ENCODE results near the gene KIF26B.
A peak's percentile ranks its signal among the peaks of the same experiment; 100 is the strongest.

KIF26B gene

DNA sequence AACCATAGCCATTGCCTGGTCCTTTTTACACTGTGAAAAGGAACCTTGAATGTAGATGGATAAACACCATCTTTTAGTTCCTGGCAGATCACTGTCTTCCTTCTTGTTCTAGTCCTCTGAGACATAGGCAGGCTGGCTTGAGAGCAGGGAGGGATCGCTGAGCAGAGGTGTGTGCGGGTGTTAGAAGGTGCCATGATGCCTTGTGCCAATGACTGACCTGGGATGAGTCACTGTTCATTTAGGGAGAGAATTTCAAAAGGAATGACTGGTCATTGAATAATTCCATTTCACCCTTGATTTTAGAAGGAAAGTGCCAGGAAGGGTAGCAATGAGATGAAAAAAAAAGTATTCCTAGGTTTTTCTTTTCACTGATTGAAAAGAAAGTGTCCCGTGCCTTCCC lies 383.9 kb downstream of the KIF26B start:
- DNase-seq = peak; percentile 11

DNA sequence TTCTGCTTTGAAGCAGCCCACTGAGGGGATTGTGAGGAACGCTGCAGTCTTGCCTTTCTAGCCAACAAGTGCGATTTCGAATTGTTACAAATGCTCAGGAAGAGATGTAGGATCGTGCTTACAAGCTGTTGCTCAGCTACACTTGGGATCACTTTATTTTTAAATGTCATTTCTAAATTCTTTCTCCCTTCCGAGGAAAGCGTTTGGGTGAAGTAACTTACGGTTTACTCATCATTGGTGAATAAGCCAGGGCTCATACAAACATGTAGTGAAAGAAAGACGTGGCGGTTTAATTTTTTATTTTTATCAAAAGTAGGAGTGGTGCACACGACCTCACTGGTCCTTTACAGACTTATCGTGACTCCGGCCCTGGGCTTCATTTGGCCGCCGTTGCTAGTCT lies 386.6 kb downstream of the KIF26B start:
- DNase-seq = peak; percentile 47

GRCh38 chr1:245542365-245542764 lies 387.6 kb downstream of the KIF26B start:
- no peak for DNase-seq

DNA sequence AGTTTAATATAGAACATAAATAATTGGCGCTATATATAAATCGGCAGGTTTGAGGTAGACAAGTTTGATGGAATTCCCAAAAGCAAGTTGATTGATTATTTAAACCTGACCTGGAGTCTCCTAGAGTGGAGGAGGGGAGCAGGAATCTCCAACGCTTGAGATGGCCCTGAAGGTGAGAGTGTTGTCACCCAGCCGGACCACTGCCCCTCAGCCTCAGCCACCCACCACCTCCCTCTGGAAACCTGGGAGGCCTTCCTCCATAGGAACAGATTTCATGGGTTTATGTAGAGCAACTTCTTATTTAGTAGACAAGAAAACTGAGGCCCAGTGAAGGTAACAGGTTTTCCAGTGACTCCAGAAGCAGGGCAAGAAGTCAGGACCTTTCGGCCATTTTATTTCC lies 389.5 kb downstream of the KIF26B start:
- DNase-seq = no peak

- DNase-seq = no peak
These were observed 392.1 kb downstream of the KIF26B start for GRCh38 chr1:245546875-245547274.

- DNase-seq = peak; percentile 7
These were observed 395.4 kb downstream of the KIF26B start for GRCh38 chr1:245549996-245550719.

GRCh38 chr1:245550720-245551043 lies 395.9 kb downstream of the KIF26B start:
- DNase-seq = no peak

GRCh38 chr1:245551536-245551935 lies 396.8 kb downstream of the KIF26B start:
- DNase-seq = no peak

- DNase-seq = peak; percentile 60
These were observed 397.5 kb downstream of the KIF26B start for GRCh38 chr1:245552331-245552730.

DNA sequence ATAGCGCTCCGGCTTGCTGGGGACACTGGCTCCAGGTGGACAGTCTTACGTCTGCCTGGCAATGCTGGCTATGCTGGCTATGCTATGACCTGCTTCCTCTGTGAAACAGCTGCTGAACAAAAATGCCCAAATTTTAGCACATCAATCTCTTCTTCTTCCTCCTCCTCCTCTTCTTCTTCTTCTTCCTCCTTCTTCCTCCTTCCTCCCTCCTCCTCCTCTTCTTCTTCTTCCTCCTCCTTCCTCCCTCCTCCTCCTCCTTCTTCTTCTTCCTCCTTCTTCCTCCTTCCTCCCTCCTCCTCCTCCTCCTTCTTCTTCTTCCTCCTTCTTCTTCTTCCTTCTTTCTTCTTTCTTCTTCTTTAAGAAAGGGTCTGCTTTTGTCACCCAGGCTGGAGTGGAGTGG lies 401.3 kb downstream of the KIF26B start:
- no peak for DNase-seq

DNA sequence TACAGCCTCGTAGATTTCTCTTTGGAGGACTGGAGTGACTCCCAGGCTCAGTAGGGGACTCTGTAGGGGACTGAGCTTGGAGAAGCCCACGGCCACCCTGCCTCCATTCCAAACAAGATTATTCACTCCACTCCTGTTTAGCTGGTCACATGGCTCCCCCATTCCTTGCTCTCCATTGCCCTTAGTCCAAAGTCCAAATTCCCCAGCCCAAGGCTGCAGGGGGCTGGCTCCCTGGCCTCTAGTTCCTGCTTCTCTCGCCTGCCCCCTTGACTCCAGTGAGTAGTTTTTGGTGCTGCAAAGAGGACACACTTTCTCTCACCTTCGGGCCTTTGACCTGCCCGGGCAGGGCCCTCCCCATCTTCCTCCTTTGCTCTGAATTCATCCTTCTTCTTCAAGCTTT lies 403.3 kb downstream of the KIF26B start:
- DNase-seq = no peak

DNA sequence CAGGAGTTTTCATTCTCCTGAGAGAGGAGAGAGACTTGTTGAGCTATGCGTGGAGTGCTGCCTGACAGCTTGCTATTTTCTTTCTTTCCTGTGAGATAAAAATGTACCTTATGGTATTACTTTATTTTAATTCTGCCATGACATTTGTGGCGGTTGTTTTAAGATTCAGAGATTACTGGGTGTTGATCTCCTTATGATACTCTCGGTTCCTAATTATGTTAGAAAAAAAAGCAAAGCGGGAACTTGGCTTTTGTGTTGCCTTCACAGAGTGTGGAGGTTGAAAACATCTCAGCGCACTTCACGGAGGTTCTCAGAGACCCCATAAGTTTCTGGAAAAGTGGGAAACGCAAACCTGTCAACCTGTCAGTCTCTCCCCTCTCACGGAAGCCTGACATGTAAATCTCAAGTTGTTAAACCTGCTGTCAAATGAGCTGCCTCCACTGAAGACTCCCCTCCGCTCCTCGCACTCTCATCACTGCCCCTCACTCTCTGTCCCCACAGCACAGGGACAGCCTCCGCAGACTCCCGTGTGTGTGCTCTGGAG lies 405.6 kb downstream of the KIF26B start:
- DNase-seq = no peak

DNA sequence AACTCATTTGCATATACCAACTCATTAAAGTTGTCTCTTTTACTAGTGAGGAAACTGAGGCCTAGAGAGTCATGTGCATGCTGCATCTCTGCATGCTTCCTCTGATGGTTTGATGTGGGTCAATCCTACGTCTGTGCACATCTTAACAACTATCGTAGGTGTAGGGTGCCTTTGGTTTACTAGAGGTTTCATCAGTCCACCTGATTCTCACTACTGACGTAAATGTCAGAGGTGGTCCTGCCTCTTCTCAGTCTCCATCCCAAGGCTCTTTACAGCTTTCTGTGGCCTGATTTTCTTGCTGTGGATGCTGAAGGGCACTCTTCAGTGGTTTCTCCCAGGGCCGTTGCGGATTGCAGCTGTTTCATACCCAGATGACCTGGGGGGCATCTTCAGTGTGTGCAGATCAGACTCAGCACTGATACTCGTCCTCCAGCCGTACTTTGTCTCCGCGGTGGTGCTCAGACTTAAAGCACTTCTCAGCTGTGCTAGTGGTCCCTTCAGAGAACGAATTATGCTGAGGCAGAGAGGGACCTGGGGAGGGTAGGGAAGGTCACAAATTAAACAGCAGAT lies 407.0 kb downstream of the KIF26B start:
- no peak for DNase-seq

DNA sequence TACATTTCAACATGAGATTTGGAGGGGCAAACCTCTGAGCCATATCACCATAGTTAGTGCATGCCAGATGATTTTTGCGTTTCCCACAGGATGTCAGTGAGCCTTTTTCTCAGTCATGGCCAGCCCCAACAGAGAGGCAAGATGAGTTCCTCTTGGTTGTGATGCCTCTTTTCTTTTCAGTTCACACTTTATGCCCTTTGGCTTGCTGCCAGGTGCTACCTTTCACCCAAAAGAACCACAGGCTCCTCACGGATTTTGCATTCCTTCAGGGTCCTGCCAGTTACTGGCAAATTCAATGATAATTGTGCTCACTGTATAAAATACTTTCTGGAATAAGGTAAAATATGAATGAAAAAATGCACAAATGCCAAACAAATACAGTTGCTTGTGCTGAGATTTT lies 411.3 kb downstream of the KIF26B start:
- no peak for DNase-seq

GRCh38 chr1:245566952-245567351 lies 412.2 kb downstream of the KIF26B start:
- DNase-seq = peak; percentile 51

- DNase-seq = no peak
These were observed 417.1 kb downstream of the KIF26B start for GRCh38 chr1:245571815-245572294.

DNA sequence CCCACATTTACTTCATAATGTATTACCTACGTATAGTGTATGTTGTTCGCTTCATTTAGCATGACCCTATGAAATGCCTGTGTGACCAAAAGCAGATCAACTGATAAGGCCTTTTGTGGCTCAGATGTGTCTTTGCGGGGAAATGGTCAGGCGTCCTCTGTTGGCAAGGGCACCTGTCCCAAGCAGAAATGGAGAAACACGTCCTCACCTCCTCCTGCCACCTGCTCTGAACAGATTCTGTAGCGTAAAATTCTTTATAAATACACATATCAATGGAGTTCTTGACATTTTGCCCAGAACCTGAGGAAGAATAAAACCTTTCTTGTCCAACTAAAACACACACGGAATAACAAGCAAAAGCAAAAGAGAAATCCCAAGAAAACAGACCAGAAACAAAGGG lies 417.9 kb downstream of the KIF26B start:
- DNase-seq = no peak

DNA sequence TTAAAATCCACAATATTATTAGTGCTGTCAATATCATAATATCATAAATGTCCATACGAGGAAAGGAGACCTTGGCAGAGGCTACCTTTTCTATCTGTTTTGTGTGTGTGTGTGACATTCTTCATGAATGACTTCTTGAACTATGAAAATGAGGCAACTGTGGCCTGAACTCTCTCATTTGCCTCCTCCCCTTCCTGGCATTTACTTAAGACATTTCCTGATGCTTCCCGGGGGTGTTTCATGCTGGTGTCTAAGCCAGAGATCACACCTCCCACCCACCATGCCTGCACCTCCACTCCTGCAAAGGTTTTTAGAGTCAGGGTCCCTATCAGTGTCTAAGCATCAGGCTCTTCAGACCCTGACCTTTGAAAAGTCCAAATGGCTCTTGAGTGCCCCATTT lies 420.9 kb downstream of the KIF26B start:
- peak; percentile 49 for DNase-seq

GRCh38 chr1:245576323-245576722 lies 421.5 kb downstream of the KIF26B start:
- no peak for DNase-seq

DNA sequence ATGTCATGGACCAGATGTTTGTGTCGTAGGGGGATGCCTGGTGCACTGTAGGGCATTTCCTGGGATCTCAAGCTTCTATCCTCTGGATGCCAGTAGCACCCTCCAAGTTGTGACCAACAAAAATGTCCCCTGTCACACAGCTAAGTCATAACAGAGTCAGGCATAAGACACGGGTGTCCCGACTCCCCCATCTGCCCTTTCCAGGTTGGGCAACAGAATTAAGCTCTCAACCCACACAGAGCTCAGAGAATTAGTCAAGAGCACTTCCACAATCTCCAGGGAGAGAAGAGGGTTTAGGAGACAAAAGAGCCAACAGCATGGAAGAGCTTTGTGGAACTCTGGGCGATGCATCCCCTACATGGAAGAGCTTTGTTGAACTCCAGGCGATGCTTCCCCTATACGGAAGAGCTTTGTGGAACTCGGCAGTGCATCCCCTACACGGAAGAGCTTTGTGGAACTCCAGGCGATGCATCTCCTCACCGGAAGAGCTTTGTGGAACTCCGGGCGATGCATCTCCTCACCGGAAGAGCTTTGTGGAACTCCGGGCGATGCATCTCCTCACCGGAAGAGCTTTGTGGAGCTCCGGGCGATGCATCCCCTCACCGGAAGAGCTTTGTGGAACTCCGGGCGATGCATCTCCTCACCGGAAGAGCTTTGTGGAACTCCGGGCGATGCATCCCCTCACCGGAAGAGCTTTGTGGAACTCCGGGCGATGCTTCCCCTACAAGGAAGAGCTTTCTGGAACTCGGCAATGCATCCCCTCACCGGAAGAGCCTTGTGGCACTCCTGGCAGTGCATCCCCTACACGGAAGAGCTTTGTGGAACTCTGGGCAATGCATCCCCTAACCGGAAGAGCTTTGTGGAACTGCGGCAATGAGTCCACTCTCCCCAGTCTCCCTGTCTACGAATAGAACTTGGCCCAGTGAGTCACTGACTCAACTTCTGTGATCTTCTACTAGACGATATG lies 422.7 kb downstream of the KIF26B start:
- DNase-seq = no peak

DNA sequence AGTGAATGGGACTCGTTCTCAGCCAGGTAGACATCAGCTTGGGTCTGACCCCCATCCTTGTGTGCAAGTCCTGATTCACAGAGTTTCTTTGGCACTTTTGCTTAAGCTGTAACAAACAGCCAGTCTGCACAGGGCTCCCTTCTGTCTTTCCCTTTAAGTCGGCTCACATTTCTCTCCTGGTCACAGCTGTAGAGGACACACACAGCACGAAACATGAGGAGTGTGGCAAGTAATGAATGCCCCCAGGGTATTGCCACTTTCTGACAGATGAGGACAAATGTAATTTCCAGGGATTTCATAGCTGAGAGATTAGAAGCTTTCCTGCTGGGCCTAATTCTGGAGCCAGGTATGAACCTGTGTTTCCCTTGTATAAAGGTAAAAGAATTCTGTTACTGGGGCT lies 423.5 kb downstream of the KIF26B start:
- DNase-seq = no peak

GRCh38 chr1:245578771-245579170 lies 424.0 kb downstream of the KIF26B start:
- peak; percentile 19 for DNase-seq

DNA sequence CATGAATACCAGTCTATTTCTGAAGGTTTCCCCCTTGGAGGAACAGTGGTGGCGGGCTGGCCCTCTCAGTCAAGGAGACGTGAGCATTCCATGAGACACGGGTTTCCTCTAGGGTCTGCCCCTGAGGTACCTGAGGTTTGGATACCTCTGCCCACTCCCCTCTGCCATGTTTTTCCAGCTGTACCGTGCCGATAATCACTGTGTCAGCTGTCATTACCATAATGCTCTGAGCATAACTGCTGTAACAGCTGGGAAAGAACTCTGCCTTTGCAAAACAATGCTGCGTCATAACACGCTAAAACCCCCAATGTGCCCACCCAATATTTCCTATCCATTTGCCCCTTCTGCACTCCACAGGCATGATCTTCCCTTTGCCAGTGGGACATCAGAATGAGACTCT lies 425.1 kb downstream of the KIF26B start:
- no peak for DNase-seq

- DNase-seq = no peak
These were observed 425.9 kb downstream of the KIF26B start for GRCh38 chr1:245580651-245581050.
